Measurements from ENCODE around the gene VASN.

DNA sequence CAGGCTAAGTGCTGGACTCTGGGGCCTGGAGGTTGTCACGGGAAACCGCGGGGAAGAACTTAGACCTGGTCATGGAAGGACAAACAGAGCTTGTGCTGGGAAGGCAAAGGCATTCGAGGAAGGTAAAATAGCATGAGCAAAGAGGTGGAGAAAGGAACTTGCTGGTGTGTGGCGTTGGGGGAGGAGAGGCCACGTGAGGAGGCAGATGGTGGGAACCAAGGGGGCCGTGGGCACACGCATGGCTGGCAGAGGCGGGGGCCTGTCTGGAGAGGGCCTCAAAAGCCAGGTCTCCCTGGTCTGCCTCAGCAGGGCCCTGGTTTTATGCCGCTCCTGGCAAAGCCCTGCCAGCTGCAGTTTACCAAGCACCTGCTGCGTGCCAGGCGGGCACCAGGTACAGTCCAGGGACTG lies 29.4 kb downstream of the VASN start:
- TF ChIP-seq, protein P1, sequence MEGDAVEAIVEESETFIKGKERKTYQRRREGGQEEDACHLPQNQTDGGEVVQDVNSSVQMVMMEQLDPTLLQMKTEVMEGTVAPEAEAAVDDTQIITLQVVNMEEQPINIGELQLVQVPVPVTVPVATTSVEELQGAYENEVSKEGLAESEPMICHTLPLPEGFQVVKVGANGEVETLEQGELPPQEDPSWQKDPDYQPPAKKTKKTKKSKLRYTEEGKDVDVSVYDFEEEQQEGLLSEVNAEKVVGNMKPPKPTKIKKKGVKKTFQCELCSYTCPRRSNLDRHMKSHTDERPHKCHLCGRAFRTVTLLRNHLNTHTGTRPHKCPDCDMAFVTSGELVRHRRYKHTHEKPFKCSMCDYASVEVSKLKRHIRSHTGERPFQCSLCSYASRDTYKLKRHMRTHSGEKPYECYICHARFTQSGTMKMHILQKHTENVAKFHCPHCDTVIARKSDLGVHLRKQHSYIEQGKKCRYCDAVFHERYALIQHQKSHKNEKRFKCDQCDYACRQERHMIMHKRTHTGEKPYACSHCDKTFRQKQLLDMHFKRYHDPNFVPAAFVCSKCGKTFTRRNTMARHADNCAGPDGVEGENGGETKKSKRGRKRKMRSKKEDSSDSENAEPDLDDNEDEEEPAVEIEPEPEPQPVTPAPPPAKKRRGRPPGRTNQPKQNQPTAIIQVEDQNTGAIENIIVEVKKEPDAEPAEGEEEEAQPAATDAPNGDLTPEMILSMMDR (IDR thresholded peaks at IDR 0.05), result no peak
- TF ChIP-seq POLR2A (IDR thresholded peaks at IDR 0.05), result no peak

All from breast epithelium (tissue), 3 donors.